ENCODE results near the gene XRCC3.
A peak's percentile ranks its signal among the peaks of the same experiment; 100 is the strongest.

Gene XRCC3

DNA sequence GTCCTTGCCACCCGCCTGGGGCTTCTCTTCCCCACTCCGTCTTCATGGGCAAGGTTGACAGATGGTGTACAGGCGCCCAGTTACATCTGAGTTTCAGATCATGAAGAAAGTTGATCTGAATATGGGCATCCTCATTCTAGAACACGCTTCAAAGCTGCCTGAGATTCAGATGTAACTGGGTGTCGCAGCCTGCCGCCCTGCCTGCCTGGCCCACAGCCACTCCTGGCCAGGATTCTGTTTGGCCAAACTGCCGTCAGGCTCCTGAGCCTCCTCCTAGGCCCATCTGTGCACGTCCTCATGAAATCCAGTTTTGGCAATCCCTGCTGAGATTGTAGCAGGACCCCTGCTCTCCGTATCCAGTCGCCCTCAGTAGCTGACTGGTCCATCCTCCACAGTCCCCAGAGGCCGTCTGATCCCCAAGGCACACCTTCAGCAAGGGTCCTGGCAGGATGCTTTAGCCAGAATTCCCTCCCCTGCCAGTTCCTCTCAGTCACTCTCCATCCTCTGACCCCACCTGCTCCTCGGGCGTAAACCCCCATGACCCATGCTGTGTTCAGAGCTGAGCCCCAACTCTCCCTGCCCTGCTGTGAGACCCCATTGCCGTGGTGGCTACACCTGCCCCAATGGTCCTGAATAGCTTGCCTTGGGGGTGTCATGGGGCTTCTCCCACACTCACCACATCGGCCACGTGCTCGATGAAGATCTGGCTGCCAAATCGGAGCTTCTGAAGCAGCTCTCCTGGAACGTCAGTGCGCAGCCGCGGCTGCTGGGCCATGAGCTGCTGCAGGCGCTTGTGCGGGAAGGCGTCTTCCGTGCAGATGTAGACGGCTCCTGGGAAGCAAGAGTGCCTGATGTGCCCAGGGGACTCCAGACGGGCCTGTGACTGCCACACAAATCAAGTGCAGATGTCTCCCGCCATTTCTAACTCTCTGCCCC lies 12.5 kb downstream of the XRCC3 start:
- H3K4me3 ChIP-seq (ENCODE audit: low read depth, low read length, poor library complexity, severe bottlenecking), result no peak overlapping the region
- no peaks in the 10 kb centered on the region for H3K9me2 ChIP-seq (ENCODE audit: low read depth, low read length)
- no peak overlapping the region for H2AFZ ChIP-seq (ENCODE audit: low read length)
- 0 out of 2 replicates have a peak, but pooled peaks cover 5% of the 10 kb centered on the region for H3F3A ChIP-seq (ENCODE audit: insufficient read depth, low read length)
- no peaks in the 10 kb centered on the region for H3K9me3 ChIP-seq (ENCODE audit: low read length)
- H3K27ac ChIP-seq (ENCODE audit: low read depth, low read length, poor library complexity, severe bottlenecking), result peak overlapping the region; percentile 97
- H3K79me2 ChIP-seq (ENCODE audit: insufficient read depth, low read length), result no peaks in the 10 kb centered on the region
- H4K20me1 ChIP-seq (ENCODE audit: insufficient read depth, low read length), result no peaks in the 10 kb centered on the region
- H3K27me3 ChIP-seq (ENCODE audit: insufficient read depth, low read length), result no peaks in the 10 kb centered on the region
- H3K9ac ChIP-seq (ENCODE audit: low read length), result peak overlapping the region; percentile 27; the same call in 1 of the 2 replicates
- no peak overlapping the region; the same call in 1 of the 2 replicates for H3K4me2 ChIP-seq (ENCODE audit: low read length)
- peaks cover 78% of the 10 kb centered on the region for H3K36me3 ChIP-seq (ENCODE audit: insufficient read depth, low read length)
- H3K4me1 ChIP-seq (ENCODE audit: insufficient read depth, low read length, severe bottlenecking), result peaks cover 70% of the 10 kb centered on the region
- TF ChIP-seq, protein P1, sequence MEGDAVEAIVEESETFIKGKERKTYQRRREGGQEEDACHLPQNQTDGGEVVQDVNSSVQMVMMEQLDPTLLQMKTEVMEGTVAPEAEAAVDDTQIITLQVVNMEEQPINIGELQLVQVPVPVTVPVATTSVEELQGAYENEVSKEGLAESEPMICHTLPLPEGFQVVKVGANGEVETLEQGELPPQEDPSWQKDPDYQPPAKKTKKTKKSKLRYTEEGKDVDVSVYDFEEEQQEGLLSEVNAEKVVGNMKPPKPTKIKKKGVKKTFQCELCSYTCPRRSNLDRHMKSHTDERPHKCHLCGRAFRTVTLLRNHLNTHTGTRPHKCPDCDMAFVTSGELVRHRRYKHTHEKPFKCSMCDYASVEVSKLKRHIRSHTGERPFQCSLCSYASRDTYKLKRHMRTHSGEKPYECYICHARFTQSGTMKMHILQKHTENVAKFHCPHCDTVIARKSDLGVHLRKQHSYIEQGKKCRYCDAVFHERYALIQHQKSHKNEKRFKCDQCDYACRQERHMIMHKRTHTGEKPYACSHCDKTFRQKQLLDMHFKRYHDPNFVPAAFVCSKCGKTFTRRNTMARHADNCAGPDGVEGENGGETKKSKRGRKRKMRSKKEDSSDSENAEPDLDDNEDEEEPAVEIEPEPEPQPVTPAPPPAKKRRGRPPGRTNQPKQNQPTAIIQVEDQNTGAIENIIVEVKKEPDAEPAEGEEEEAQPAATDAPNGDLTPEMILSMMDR (IDR thresholded peaks at IDR 0.05; ENCODE audit: low read length), result no peak
- no peak for TF ChIP-seq EZH2 (IDR thresholded peaks at IDR 0.05; ENCODE audit: borderline replicate concordance, low read length)

DNA sequence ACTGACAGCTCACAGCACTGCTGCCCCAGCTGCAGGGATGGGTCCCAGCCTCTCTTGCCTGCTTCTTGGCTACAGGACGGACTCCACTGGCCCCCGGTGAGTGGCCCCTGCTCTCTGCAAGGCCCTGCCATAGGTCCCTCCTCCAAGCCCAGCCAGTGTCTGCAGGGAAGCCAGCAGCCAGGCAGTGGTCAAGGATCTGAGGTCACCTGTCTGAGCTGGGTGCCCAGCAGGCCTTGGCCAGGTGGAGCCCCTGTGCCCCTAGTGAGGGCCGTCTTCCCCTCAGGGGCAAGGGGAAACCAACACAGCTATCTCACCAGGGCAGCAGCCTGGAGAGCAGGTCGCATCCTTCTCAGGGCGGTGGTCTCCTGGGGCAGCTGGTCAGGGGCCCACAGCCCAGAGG lies 13.2 kb downstream of the XRCC3 start:
- H3F3A ChIP-seq (ENCODE audit: insufficient read depth, low read length), result 0 out of 2 replicates have a peak, but pooled peaks cover 5% of the 10 kb centered on the region
- no peaks in the 10 kb centered on the region for H4K20me1 ChIP-seq (ENCODE audit: insufficient read depth, low read length)
- H3K9me3 ChIP-seq (ENCODE audit: low read length), result no peaks in the 10 kb centered on the region
- no peak overlapping the region for H2AFZ ChIP-seq (ENCODE audit: low read length)
- peak overlapping the region; percentile 2; the same call in 1 of the 2 replicates for H3K4me2 ChIP-seq (ENCODE audit: low read length)
- no peak overlapping the region for H3K4me3 ChIP-seq (ENCODE audit: low read depth, low read length, poor library complexity, severe bottlenecking)
- no peaks in the 10 kb centered on the region for H3K79me2 ChIP-seq (ENCODE audit: insufficient read depth, low read length)
- TF ChIP-seq, protein P1 (IDR thresholded peaks at IDR 0.05; ENCODE audit: low read length), result no peak
- TF ChIP-seq EZH2 (IDR thresholded peaks at IDR 0.05; ENCODE audit: borderline replicate concordance, low read length), result no peak
- H3K27me3 ChIP-seq (ENCODE audit: insufficient read depth, low read length), result no peaks in the 10 kb centered on the region
- peak overlapping the region; percentile 27; the same call in 1 of the 2 replicates for H3K9ac ChIP-seq (ENCODE audit: low read length)
- H3K27ac ChIP-seq (ENCODE audit: low read depth, low read length, poor library complexity, severe bottlenecking), result peak overlapping the region; percentile 97
- no peaks in the 10 kb centered on the region for H3K9me2 ChIP-seq (ENCODE audit: low read depth, low read length)
- H3K36me3 ChIP-seq (ENCODE audit: insufficient read depth, low read length), result peaks cover 78% of the 10 kb centered on the region
- peaks cover 77% of the 10 kb centered on the region for H3K4me1 ChIP-seq (ENCODE audit: insufficient read depth, low read length, severe bottlenecking)

DNA sequence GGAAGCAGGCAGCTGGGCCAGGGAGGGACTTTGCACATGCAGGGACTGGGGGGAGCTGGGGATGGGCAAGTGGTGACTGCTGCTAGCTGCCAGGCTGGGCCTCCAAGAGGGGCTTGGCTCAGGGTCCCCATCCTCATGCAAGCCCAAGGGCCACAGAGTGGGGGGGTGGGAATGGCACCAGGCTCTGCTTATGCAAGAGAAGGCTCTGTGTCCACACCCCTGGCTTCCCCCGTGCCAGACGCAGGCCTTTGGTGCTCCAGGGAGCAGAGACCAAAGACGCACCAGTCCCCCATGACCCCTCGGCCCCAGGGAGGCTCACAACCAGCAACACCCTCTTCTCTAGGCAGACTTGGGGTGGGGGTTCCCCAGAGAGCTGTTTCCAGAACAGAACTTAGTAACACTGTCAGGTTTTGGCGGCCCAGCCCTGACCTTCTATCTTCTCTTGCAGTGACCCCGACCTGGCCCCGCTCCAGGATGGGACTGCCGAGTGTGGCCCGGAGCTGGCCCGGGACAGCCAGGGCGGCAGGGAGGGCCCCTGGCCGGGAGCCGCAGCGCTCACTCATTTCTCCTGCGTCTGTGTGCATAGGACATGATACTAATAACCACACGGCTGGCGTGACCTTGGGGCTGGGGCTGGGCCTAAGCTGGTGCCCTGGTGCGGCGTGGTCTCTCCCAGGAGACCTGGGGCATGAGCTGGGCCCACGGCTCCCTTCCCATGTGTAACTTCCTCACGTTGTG lies 14.3 kb downstream of the XRCC3 start:
- Histone ChIP-seq H3K9me3 (ENCODE audit: low read length) (no peaks in the 10 kb centered on the region), H3K9ac (ENCODE audit: low read length) (peak overlapping the region; percentile 64), H2AFZ (ENCODE audit: low read length) (no peak overlapping the region), H3K4me1 (ENCODE audit: insufficient read depth, low read length, severe bottlenecking) (peaks cover 88% of the 10 kb centered on the region), H4K20me1 (ENCODE audit: insufficient read depth, low read length) (no peaks in the 10 kb centered on the region), H3K27me3 (ENCODE audit: insufficient read depth, low read length) (no peaks in the 10 kb centered on the region), H3K79me2 (ENCODE audit: insufficient read depth, low read length) (no peaks in the 10 kb centered on the region), H3K36me3 (ENCODE audit: insufficient read depth, low read length) (peaks cover 72% of the 10 kb centered on the region), H3F3A (ENCODE audit: insufficient read depth, low read length) (0 out of 2 replicates have a peak, but pooled peaks cover 5% of the 10 kb centered on the region), H3K27ac (ENCODE audit: low read depth, low read length, poor library complexity, severe bottlenecking) (peak overlapping the region; percentile 97), H3K4me3 (ENCODE audit: low read depth, low read length, poor library complexity, severe bottlenecking) (peak overlapping the region; percentile 4), H3K4me2 (ENCODE audit: low read length) (peak overlapping the region; percentile 58; the same call in 1 of the 2 replicates), H3K9me2 (ENCODE audit: low read depth, low read length) (no peaks in the 10 kb centered on the region)
- no peak for TF ChIP-seq EZH2 (IDR thresholded peaks at IDR 0.05; ENCODE audit: borderline replicate concordance, low read length)
- TF ChIP-seq, protein P1 (IDR thresholded peaks at IDR 0.05; ENCODE audit: low read length), result no peak
